T-helper 17 cell (primary cell): ENCODE results near the gene CRNKL1. TPM values are rescaled to one million over a fixed set of nuclear protein-coding genes. Genes with fewer than 3 reads are reported as not detected.

Experiments used
- ATAC-seq: fragments of 150-1000 bp; cut with Tn5 transposase; 2 replicates; pipeline ENCODE4 v1.10.0; 2021; ENCODE audit warnings: mild to moderate bottlenecking, moderate library complexity
- DNase-seq, 3 donors: peaks; one replicate each; pipeline versions ENCODE4 v3.0.0 to v3.0.0-alpha.2; 2020 to 2021
- H3K9me3 ChIP-seq: one replicate; pipeline ENCODE4 v1.7.0; 2013; ENCODE audit warnings: low read length, mild to moderate bottlenecking; ENCODE audit not compliant: control insufficient read depth, poor library complexity, severe bottlenecking
- H3K27ac Mint-ChIP-seq: one replicate; pipeline ENCODE4 v1.8.0; 2022; ENCODE audit warnings: mild to moderate bottlenecking, moderate library complexity, mixed read lengths
- H3K27me3 Mint-ChIP-seq: one replicate; pipeline ENCODE4 v1.8.0; 2022; ENCODE audit warnings: mixed read lengths
- H3K36me3 Mint-ChIP-seq: one replicate; pipeline ENCODE4 v1.8.0; 2022; ENCODE audit warnings: low read depth, mixed read lengths
- H3K4me1 Mint-ChIP-seq: one replicate; pipeline ENCODE4 v1.8.0; 2022; ENCODE audit warnings: mild to moderate bottlenecking, mixed read lengths
- H3K4me3 Mint-ChIP-seq: one replicate; pipeline ENCODE4 v1.8.0; 2022; ENCODE audit warnings: mild to moderate bottlenecking, moderate library complexity, mixed read lengths
- total RNA-seq, 4 donors: library from RNA in 2 of 4; stranded (reverse) in 2 of 4; gene quantifications; one replicate each; pipeline ENCODE4 v1.2.3 and lab custom pipeline; 2022 to 2026

Gene CRNKL1
- total RNA-seq, 2 donors from 2014 or later = 21.6 to 22.8 TPM

GRCh38 chr20:20036756-20037155 is 15.5 kb downstream of the CRNKL1 start:
- Mint-ChIP-seq H3K4me1 (peaks cover 8% of the 10 kb centered on the region), H3K27me3 (no peaks in the 10 kb centered on the region), H3K4me3 (peak overlapping the region; percentile 50), H3K36me3 (peaks cover 12% of the 10 kb centered on the region), H3K27ac (peak overlapping the region; percentile 84)
- no peak for DNase-seq
- no peak for ATAC-seq
- no peaks in the 10 kb centered on the region for H3K9me3 ChIP-seq

DNA sequence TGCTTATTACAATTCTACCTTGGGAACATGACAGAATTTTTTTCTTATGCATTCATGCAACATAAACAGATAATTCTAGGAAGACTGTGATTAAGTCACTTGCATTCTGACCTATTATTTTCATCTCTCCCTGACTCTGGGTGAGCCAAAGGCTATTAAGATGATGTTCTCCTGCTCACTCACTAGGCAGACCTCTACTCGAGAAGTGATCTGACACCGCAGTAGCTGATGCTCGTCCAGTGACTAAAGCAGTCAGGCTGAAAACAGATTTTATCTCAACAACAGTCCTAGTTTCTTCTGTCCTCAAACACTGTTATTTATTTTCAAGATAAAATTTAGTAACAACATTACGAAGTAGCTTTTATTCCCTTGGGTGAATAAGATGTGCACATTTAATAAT is 17.8 kb downstream of the CRNKL1 start:
- Mint-ChIP-seq H3K4me3 (no peak overlapping the region), H3K27ac (peak overlapping the region; percentile 4), H3K27me3 (no peaks in the 10 kb centered on the region), H3K4me1 (peaks cover 8% of the 10 kb centered on the region), H3K36me3 (peaks cover 12% of the 10 kb centered on the region)
- no peak for DNase-seq
- no peak for ATAC-seq
- no peaks in the 10 kb centered on the region for H3K9me3 ChIP-seq

GRCh38 chr20:20031790-20032189 is 20.5 kb downstream of the CRNKL1 start:
- peaks cover 2% of the 10 kb centered on the region for H3K4me1 Mint-ChIP-seq
- H3K36me3 Mint-ChIP-seq = peaks cover 6% of the 10 kb centered on the region
- no peaks in the 10 kb centered on the region for H3K9me3 ChIP-seq
- no peak for ATAC-seq
- H3K4me3 Mint-ChIP-seq = no peak overlapping the region
- peak overlapping the region; percentile 16 for H3K27ac Mint-ChIP-seq
- H3K27me3 Mint-ChIP-seq = no peaks in the 10 kb centered on the region
- DNase-seq = no peak

DNA sequence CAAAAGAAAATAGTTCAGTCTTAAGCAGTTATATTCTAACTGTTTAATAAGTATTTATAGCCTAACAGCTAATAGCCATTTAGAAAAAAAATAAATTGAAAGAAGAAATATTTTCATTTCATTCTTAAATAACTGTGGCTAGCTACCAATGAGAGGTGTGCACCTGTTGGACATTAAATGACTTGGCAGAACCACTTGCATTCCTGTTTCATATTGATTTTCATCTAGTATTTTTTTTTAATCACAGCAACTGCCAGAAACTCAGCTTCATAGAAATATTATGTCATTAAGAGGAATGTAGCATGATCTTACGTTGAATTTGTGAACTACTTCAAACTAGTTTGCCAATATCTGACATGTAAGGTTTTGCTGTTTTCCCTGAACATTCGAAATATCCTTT is 25.0 kb downstream of the CRNKL1 start:
- ATAC-seq (no peak), DNase-seq (no peak)
- Mint-ChIP-seq H3K27me3 (no peaks in the 10 kb centered on the region), H3K4me3 (no peak overlapping the region), H3K36me3 (no peaks in the 10 kb centered on the region), H3K4me1 (peaks cover 6% of the 10 kb centered on the region), H3K27ac (no peak overlapping the region)
- H3K9me3 ChIP-seq = no peaks in the 10 kb centered on the region

DNA sequence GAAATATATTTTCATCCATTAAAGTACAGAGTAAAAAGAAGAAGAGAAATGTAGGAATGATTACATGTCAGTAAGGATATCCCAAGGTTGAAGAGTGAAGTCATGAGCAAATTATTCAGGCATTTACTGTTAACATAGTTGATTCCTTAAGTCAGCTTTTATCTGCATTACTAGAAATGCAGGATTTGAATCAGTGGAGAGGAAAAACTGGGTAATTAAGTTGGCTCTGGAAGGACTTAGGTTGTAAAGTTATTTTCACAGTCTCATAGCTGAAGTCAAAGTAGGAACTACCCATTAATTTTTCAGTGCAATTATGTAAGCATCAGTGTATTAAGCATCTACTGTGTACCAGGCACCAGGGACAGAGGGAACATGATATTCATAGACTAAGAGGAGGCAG is 27.3 kb downstream of the CRNKL1 start:
- Mint-ChIP-seq H3K4me3 (no peak overlapping the region), H3K27me3 (no peaks in the 10 kb centered on the region), H3K27ac (peak overlapping the region; percentile 9), H3K4me1 (peaks cover 25% of the 10 kb centered on the region), H3K36me3 (no peaks in the 10 kb centered on the region)
- ATAC-seq = no peak
- H3K9me3 ChIP-seq = no peaks in the 10 kb centered on the region
- no peak for DNase-seq

DNA sequence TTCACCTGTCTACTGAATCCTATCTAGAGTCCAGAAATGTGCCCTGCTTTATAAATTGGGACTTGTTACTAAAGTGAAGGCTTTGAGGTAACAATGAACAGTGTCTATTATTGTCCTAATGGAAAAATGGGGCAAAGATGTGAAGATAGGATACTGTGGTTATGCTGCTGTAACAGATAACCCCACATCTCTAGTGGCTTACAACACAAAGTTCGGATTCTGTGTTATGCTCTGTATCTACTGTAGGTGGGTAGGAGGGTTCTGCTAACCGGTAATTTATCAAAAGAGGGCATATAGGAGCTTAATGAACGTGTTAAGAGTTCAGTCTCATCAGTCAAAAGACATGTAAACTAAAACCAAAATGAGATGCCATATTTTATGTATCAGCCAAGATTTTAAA is 28.9 kb downstream of the CRNKL1 start:
- H3K9me3 ChIP-seq = no peaks in the 10 kb centered on the region
- Mint-ChIP-seq H3K36me3 (no peaks in the 10 kb centered on the region), H3K4me1 (peaks cover 31% of the 10 kb centered on the region), H3K4me3 (no peak overlapping the region), H3K27ac (peak overlapping the region; percentile 61), H3K27me3 (no peaks in the 10 kb centered on the region)
- DNase-seq = no peak
- ATAC-seq = no peak

- Mint-ChIP-seq H3K4me1 (peaks cover 37% of the 10 kb centered on the region), H3K4me3 (no peak overlapping the region), H3K27me3 (no peaks in the 10 kb centered on the region), H3K27ac (no peak overlapping the region), H3K36me3 (no peaks in the 10 kb centered on the region)
- no peaks in the 10 kb centered on the region for H3K9me3 ChIP-seq
- ATAC-seq (no peak), DNase-seq (no peak)
Measured at GRCh38 chr20:20022498-20022897, 29.8 kb downstream of the CRNKL1 start.

GRCh38 chr20:20021835-20022234 is 30.4 kb downstream of the CRNKL1 start:
- Mint-ChIP-seq H3K4me1 (peaks cover 41% of the 10 kb centered on the region), H3K27me3 (no peaks in the 10 kb centered on the region), H3K4me3 (peak overlapping the region; percentile 75), H3K36me3 (no peaks in the 10 kb centered on the region), H3K27ac (peak overlapping the region; percentile 87)
- H3K9me3 ChIP-seq = no peaks in the 10 kb centered on the region
- no peak for ATAC-seq
- no peak for DNase-seq

GRCh38 chr20:20020908-20021307 is 31.4 kb downstream of the CRNKL1 start:
- H3K36me3 Mint-ChIP-seq = no peaks in the 10 kb centered on the region
- no peaks in the 10 kb centered on the region for H3K27me3 Mint-ChIP-seq
- no peak for DNase-seq
- no peak for ATAC-seq
- H3K27ac Mint-ChIP-seq = peak overlapping the region; percentile 91
- no peak overlapping the region for H3K4me3 Mint-ChIP-seq
- H3K9me3 ChIP-seq = no peaks in the 10 kb centered on the region
- H3K4me1 Mint-ChIP-seq = peaks cover 43% of the 10 kb centered on the region

GRCh38 chr20:20019123-20019522 is 33.1 kb downstream of the CRNKL1 start:
- H3K4me1 Mint-ChIP-seq = peaks cover 40% of the 10 kb centered on the region
- H3K27me3 Mint-ChIP-seq = no peaks in the 10 kb centered on the region
- H3K36me3 Mint-ChIP-seq = no peaks in the 10 kb centered on the region

DNA sequence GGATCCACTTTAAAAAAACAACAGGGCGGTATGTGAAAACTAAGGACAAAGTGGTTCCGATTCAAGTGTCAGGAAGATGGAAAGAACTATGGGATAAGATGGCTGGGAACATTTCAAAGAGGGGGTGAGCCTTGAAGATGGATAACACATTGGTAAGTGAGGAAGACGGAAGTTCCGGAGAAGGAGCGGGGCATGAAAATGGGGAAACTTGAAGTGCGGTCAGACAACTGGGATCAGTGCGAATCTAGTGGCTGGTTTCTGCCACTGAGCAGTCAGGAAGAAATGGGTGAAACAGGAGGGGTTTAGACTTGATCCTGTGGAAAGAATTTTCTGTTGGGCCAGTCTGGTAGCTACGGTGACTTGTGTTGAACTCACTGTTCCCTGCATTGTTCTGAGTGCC is 33.9 kb downstream of the CRNKL1 start:
- peaks cover 38% of the 10 kb centered on the region for H3K4me1 Mint-ChIP-seq
- ATAC-seq (no peak), DNase-seq (no peak)
- no peaks in the 10 kb centered on the region for H3K27me3 Mint-ChIP-seq
- peak overlapping the region; percentile 91 for H3K27ac Mint-ChIP-seq
- no peaks in the 10 kb centered on the region for H3K9me3 ChIP-seq
- no peaks in the 10 kb centered on the region for H3K36me3 Mint-ChIP-seq
- H3K4me3 Mint-ChIP-seq = peak overlapping the region; percentile 92

More at GRCh38 chr20:20019123-20019522, 33.1 kb downstream of the CRNKL1 start:
- Mint-ChIP-seq H3K4me3 (peak overlapping the region; percentile 92), H3K27ac (peak overlapping the region; percentile 91)
- ATAC-seq (no peak), DNase-seq (no peak)
- no peaks in the 10 kb centered on the region for H3K9me3 ChIP-seq

DNA sequence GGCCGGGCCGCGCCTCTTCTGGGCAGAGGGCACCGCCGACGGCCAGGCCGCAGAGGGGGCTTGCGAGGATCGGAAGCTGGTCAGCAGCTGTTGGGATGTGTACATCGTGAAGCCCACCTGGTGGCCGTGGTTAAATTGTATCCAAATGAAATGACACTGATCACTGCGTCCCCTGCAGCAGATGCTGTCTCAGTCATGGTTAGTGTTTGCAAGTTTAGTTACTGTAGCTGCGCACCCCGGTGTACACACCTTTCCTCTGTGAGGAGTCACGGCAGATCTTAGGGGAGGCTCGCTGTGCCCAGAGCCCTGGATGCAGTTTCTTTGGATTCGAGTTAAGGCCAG is 34.5 kb downstream of the CRNKL1 start:
- peak; percentile 19 for ATAC-seq
- no peaks in the 10 kb centered on the region for H3K9me3 ChIP-seq
- no peak for DNase-seq
- Mint-ChIP-seq H3K4me1 (peaks cover 38% of the 10 kb centered on the region), H3K36me3 (no peaks in the 10 kb centered on the region), H3K27ac (peak overlapping the region; percentile 91), H3K27me3 (no peaks in the 10 kb centered on the region), H3K4me3 (peak overlapping the region; percentile 92)

GRCh38 chr20:20017001-20017843 is 35.0 kb downstream of the CRNKL1 start, which contains the start of gene NAA20:
Gene NAA20, plus strand, starts transcription at chr20:20017362. Its CDS starts 35 bp downstream, at chr20:20017397.
- Mint-ChIP-seq H3K27me3 (no peaks in the 10 kb centered on the region), H3K4me3 (peak within 1 kb of the TSS; percentile 92), H3K4me1 (peaks cover 38% of the 10 kb centered on the region), H3K36me3 (no peaks in the 10 kb centered on the region), H3K27ac (peak within 1 kb of the TSS; percentile 91)
- peak; percentile 98 for ATAC-seq
- peak; percentile 84 to 85 (median 85) for DNase-seq
- no peaks in the 10 kb centered on the region for H3K9me3 ChIP-seq

- ATAC-seq (no peak), DNase-seq (no peak)
- H3K4me1 Mint-ChIP-seq = peaks cover 18% of the 10 kb centered on the region
- no peak overlapping the region for H3K27ac Mint-ChIP-seq
- no peaks in the 10 kb centered on the region for H3K36me3 Mint-ChIP-seq
- H3K4me3 Mint-ChIP-seq = no peak overlapping the region
- H3K27me3 Mint-ChIP-seq = peaks cover 5% of the 10 kb centered on the region
- H3K9me3 ChIP-seq = no peaks in the 10 kb centered on the region
Measured at GRCh38 chr20:20014659-20015058, 37.6 kb downstream of the CRNKL1 start.
